ENCODE results near the gene TRIM29.
"Not testable (repeated sequence)": the region's sequence is repeated elsewhere in the genome, so short reads cannot be mapped to it uniquely, and the experiment has no call there.

TRIM29 gene

GRCh38 chr11:120172054-120172911 lies 34.4 kb upstream of the TRIM29 start:
- DNase-seq (ENCODE audit: low read depth), result no peak

- no peak for DNase-seq (ENCODE audit: low read depth)
Measured at GRCh38 chr11:120170741-120171261, 32.9 kb upstream of the TRIM29 start.

- DNase-seq (ENCODE audit: low read depth), result no peak
Measured at GRCh38 chr11:120169981-120170698, 32.2 kb upstream of the TRIM29 start.

- DNase-seq (ENCODE audit: low read depth), result no peak
Measured at GRCh38 chr11:120168960-120169681, 31.2 kb upstream of the TRIM29 start.

GRCh38 chr11:120168108-120168959 lies 30.4 kb upstream of the TRIM29 start:
- no peak for DNase-seq (ENCODE audit: low read depth)

- no peak for DNase-seq (ENCODE audit: low read depth)
Measured at GRCh38 chr11:120167659-120168058, 29.7 kb upstream of the TRIM29 start.

GRCh38 chr11:120160436-120160835 lies 22.5 kb upstream of the TRIM29 start:
- DNase-seq (ENCODE audit: low read depth), result no peak

GRCh38 chr11:120153221-120153620 lies 15.3 kb upstream of the TRIM29 start:
- DNase-seq (ENCODE audit: low read depth), result no peak

- no peak for DNase-seq (ENCODE audit: low read depth)
Measured at GRCh38 chr11:120151536-120151935, 13.6 kb upstream of the TRIM29 start.

GRCh38 chr11:120149246-120149645 lies 11.3 kb upstream of the TRIM29 start:
- no peak for DNase-seq (ENCODE audit: low read depth)

GRCh38 chr11:120147950-120148270 lies 10.0 kb upstream of the TRIM29 start:
- no peak for DNase-seq (ENCODE audit: low read depth)

GRCh38 chr11:120147094-120147949 lies 9.4 kb upstream of the TRIM29 start:
- no peak for DNase-seq (ENCODE audit: low read depth)

GRCh38 chr11:120146413-120147093 lies 8.6 kb upstream of the TRIM29 start:
- DNase-seq (ENCODE audit: low read depth), result no peak

- DNase-seq (ENCODE audit: low read depth), result no peak
Measured at GRCh38 chr11:120144501-120144900, 6.6 kb upstream of the TRIM29 start.

- DNase-seq (ENCODE audit: low read depth), result not testable (repeated sequence)
Measured at GRCh38 chr11:120143472-120143871, 5.6 kb upstream of the TRIM29 start.

- no peak for DNase-seq (ENCODE audit: low read depth)
Measured at GRCh38 chr11:120142441-120143100, 4.7 kb upstream of the TRIM29 start.

GRCh38 chr11:120141768-120142423 lies 4.0 kb upstream of the TRIM29 start:
- DNase-seq (ENCODE audit: low read depth), result no peak

- DNase-seq (ENCODE audit: low read depth), result no peak
Measured at GRCh38 chr11:120141113-120141767, 3.3 kb upstream of the TRIM29 start.

All from non-pigmented ciliary epithelial cell (primary cell).